NAMALWA (cell line): ENCODE measurements around the gene HS2ST1.

Experiments used
- DNase-seq: peaks from one replicate; pipeline ENCODE4 v3.0.0-alpha.2; 2015; ENCODE audit warnings: low spot score

Gene HS2ST1

DNA sequence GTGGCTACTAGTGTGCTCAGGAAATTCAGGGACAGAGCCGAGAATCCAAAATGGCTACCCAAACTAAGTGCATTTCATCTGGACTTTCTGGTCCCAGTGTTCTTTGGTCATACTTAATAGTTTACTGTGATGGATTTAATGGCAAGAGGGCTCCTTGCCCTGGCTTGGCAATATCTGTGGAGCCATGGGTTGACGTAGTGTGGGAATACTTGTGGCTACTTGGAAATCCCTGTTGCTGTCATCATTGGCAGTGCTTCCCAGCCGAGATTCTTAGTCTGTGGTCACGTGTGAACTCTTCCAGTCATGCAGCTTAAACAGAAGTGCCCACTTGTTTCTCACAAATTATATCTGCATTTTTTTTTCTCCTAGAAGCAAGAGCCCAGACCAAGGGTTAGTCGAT lies 198.9 kb downstream of the HS2ST1 start:
- DNase-seq: no peak

DNA sequence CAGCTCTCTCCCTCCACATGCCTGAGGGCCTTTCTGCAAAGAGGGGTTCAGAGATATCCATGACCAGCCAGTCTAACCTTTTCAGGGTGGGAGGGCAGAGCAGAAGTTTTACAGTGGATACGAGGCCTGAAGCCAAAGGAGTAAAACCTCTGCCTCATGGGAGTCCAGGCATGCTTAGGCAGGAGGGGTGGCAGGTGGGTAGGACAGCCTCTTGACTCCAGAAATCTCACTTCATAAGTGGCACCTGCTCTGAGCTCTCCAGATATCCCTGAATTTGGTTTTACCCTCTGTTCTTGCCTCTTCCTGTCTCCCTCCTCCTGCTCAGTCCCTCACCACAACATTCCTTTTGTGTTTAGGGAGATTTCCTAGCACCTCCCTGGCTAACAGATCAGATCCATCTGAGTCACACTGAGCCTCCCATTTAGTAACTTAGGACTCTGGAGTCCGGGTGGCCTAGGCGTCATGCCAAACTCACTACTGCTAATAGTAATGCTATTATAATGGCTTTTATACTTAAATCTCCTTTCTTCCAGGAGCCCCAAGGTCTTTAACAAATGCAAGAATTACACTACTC lies 201.0 kb downstream of the HS2ST1 start:
- no peak for DNase-seq

DNA sequence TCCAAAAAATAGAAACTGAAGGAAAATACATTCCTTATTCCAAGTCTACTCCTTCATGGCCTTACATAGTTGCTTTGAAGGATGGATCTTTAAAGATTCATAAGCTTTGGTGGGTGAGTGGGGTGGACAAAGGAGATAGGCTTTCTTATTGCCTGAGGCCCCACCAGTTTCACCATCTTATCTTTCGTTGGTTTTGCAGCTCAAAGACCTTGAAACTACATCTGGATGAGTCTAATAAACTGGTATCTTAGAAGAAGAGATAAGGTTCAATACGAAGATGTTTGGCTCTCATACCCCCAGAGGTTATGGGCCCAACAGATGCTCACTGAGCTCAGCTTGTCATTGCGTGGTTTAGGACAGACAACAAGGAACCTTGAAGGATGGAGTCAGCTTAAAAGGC lies 201.5 kb downstream of the HS2ST1 start:
- no peak for DNase-seq

DNA sequence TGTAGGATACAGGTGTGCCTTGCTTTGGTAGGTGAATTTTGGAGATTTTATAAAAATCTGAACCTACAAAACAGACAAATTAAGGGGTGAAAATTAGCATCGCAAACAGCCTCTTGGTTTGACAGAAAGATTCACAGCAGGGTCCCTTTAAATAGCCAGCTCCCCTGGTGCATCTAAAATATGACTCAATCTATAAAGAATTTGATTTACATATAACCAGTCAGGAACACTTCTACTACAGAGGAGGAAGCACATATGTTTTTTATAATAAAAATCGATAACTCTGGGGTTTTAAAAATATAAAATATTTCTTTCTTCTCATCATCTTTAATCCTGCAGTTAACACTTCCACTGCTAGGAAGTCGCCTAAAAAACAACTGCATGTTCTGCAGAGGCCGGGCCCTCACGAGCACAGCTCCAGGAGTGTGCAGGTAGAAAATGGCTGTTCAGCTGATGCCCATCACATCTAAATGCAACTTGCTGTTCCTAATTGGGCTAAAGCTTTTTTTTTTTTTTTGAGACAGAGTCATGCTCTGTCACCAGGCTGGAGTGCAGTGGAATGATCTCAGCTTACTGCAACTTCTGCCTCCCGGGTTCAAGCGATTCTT lies 203.4 kb downstream of the HS2ST1 start:
- DNase-seq: no peak

DNA sequence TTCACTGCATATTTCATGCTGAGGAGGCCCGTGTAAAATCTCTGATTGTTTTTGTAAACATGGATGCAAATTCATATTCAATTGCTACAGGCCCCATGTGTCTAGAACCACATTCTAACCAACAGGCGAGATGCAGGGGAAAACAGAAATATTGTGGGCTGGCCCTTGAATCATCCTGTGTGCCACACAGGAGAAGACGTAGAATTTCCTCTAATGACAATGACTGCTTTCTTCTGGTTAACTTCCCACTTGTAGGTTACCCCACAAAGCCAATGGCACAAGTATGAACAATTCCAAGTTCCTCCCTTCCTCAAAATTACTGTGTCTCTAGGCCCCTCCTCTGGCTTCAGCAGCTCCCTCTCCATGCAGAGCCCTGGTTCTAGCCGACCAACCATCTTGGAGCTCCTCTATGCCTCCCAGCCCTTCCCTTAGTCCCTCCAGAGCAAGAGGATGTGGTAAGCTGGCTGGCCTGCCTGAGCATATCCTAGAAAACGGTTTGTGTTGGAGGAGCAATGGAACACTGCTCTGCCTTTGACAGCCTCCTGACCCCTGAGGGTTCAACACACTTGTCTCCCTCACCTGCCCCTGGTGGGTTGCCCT lies 205.2 kb downstream of the HS2ST1 start:
- DNase-seq: no peak

DNA sequence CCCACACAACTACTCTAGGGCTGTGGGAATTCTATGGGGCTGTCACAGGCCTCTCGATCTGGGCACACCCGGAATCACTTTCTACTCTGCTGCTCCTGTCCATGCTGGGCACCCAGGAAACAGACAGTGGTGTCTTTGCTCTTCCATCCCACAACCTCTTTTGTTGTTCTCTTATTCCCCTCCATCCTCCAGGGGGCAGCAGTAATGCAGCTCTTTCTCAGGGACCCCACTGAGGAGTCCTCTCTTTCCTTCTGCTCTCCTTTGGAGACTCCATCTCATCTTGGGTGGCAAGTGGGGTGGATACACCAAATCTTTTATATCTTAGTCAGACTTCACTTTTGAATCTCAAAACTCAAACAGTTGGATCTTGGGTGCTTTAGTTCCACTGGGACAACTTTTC lies 206.3 kb downstream of the HS2ST1 start:
- peak; percentile 50 for DNase-seq

DNA sequence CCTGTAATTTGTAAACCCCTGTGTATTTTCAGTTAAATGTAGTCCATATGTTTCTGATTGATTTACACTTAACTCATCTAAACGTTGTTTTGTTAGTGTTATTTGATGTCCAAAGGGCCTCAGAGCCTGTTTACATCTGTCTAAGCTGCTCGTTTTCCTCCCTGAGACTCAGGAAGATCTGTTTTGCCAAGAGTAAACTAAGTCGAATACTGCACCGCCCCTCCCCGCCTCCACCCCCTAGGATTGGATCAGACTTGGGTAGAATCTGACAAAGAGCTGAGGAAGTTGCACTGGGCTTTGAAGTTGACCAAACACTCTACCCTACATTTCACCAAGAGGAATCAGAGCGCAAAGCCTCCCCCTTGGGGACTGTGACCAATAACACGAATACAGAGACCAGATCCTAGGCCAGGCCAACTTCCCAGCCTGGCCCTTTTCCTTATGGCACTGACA lies 207.3 kb downstream of the HS2ST1 start:
- DNase-seq: no peak

DNA sequence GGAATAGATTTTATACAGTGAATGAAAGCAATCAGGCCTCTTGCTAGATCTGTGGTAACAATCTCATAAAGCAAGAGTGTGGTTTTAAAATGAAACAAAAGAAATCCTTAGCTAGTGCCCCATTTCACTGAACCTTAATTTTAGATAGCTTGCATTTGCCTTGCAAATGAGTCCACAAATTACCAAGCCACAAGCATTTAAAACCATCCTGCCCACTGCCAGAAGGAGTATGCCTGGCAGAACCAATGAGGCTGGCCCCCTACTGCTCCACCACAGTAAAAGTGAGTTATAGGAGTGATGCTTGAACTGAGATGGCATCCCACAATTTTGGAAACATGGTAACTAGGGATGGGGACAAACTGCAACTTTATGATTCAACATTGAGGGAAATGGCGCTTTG lies 207.8 kb downstream of the HS2ST1 start:
- no peak for DNase-seq

DNA sequence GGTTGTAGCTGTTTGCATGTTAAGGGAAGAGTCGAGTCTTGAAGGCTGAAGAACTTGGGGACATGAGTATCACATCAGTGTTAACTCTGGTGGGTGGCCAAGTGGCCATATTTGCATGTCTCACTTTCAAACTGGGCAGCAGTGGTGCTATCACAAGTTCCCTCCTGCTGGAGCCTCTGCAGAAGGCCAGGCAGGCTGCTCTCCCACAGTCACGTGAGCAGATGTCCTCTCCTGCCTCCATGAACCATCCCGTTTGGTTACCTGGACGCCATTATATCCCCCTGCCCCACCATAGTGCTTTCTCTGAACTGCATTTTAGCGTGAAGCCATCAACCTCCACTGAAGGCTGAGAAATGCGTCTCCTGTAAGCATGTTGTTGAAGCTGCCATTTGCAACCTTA lies 209.2 kb downstream of the HS2ST1 start:
- no peak for DNase-seq

DNA sequence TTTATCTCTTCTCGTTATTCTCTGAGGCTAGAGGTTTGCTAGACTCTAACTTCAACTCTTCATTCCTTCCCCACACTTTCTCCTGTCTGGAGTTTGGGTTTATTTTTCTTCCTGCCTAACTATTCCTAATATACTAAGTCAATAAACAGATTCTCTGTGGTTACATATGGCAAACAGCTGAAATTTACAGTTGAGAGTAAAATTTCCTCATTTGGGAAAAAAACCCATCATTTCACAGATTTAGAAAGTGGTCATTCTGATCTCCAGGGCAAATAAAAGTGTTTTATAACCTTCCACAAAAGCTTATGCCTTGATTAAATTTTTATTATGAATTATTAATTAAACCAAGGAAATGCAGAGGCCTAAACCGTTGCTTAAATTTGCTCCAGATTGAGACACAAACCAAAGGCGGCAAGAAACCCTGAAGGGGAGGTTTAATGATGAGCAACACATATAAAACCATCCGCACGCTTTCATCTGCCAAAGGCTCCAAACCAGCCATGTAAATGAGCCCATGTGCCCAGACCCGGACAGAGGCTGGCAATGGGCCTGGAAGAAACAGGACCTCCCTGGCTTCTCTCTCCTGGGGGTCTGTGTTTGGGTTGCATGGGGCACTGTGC lies 212.6 kb downstream of the HS2ST1 start:
- DNase-seq: no peak

DNA sequence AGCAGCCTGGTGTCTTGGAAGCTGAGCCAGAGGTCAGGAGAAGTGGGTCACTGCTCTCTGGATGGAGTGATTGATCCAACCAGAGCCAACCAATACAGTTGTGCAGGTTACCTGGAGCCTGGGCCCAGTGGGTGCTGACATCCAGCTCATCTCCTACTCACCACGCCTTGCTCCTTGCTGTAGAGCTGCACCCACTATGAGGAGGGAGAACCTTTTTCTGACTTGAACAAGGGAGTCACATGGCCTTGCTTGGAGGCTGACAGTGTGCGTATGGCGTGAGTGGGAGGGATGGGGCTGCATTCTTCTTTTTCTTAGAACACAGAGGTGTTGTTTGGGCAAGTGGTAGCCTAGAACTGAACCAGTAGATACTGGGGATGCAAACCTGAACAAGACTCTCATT lies 213.1 kb downstream of the HS2ST1 start:
- DNase-seq: no peak

DNA sequence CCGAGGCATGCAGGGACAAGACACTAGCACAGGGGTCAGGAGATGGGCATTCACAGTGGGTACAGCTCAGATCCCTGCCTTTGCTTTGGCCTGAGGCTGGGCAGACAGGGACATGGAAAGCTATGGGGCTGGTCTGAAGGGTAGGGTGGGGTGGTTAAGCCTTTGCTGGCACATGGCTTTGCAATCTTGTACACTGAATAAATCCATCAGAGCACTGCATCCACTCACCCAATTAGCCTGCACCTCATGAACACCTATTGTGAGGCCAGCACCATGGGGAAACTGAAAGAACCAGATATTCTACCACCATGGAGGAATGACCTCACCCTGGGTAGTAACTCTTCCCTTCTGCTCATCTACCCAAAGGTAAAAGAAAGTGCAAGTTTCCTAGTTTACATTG lies 214.6 kb downstream of the HS2ST1 start:
- DNase-seq: no peak

DNA sequence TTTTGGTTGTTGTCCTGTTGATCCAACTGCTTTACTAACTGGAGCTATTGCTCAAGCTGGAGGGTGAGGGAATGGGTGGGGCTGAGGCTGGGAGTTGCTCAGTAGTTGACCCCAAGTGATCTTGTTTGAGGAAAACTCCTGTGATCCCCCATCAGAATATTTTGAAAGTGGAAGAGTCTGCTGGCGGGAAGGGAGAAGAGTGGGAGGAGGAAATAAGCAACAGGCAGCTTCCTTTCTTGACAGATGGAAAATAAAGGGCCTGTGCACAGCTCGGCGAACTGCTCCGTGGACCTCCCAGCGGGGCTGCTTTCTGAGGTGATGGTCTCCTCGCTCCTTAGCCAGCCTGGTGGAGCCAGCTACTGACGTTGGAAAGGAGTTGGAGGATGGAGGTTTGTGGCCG lies 215.2 kb downstream of the HS2ST1 start:
- no peak for DNase-seq

DNA sequence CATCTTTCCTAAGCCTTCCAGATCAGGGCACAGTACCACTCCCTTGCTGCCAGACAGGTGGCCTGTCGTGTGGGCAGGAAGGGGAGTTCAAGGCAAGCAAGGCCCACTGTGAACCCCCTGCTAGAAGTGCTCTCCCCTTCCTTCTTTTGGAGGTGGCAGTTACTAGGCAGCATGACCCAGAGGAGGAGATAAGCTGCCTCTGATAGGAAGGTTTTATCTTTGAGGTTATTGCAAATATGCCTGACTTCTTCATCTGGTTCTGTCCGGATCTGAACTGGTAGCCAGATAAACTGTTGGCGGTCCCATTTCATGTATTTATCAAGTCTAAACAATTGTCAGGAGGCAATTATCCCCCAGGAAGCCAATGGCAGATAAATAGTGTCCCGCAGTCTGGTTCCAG lies 216.0 kb downstream of the HS2ST1 start:
- DNase-seq: no peak

DNA sequence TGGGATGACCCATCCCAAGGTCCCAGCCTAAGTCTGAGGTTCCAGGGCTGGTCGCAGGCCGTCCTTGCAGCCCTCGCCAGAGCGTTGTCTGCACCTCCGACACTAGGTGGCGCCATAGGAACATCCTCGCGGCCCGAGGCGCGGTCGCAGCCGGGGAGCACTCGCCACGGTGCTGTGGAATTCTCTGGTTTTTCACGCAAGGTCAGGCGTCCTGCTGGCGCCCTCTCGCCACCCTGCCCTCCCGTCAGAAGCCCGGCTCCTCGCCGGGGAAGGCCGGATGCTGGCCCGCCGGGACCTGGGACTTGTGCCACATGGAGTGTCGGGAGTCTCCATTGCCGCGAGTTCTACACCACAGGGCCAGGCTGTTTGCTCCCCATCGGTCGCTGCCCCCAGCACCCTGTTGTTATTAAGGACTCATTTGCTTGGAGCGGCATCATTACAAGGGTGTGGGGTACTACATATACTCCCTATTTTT lies 217.4 kb downstream of the HS2ST1 start:
- DNase-seq: peak; percentile 80

DNA sequence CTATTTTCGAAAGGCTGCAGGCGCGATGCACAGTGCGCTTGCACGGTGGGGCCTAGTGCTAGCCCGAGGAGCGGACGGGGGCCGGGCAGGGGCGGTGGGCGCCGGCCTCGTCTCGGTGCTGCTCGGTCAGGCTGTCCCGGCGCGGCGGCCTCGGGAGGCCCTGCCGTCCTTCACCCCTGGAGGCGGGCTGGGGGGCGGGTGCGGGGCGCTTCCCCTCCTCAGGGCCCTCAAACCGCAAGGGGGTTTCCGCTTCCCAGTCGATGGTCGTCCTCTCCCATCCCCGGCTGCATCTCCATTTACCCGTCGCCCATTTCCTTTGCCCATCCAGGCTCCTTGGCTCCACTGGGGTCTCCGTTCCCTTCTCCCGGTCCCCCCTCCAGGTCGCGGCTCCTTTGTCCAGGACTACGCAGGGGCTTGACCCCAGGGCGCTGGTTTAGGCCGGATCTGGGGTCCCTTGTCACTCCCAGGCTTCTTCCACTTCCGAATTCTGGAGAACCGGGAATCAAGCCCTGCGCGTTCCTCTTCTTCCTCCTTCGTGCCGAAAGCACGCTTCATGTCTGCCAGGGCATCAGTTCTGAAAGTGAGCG lies 217.9 kb downstream of the HS2ST1 start:
- DNase-seq: no peak

DNA sequence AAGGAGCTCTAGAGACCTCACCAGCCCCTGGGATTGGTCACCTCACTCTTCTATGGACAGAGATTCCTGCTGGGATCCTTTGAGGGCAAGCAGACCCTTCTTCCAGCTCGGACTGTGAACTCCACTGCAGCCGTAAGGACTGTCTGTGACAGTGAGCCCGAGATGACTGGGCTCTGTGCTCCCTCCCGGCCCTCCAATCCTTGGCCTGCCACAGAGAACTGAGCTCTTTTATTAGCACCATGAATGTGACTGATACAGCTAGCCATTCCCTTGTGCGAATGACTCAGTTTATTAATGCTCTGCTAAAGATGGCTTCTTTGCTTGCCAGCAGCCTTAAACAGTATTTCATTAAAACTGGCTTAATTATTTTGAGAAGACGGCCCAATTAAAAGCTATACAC lies 219.6 kb downstream of the HS2ST1 start:
- no peak for DNase-seq

DNA sequence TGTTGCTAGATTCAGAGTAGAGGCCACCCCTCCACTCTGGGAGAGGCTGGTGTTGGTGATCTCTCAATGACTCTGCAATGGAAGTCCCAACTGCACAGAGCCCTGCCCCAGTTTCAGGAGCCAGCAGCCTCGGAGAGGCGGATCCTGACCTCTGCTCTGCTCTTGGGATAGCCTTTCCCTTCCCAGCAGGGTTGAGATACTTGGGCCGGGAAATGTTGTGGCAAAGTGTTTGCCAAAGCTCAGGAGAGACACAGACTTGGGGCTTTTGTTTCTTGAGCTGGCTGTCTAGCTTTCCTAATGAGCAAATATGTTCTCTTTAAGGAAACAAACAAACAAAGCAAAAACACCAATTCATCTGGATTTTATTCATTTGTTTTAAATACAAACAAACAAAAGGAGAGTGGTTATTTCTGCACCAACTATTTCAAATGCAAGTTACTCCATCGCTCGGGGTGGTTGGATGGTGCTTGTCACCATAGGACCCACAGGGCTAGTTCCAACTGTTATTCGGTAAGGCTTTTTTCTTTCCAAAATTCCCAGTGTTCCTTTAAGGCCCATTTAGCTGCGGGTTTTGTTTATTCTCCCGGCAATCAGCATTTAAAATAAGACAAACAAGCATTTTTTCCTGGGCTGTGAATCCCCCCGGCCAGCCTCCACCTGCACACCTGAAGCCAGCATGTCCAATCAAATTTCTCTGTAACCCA lies 220.3 kb downstream of the HS2ST1 start:
- no peak for DNase-seq

DNA sequence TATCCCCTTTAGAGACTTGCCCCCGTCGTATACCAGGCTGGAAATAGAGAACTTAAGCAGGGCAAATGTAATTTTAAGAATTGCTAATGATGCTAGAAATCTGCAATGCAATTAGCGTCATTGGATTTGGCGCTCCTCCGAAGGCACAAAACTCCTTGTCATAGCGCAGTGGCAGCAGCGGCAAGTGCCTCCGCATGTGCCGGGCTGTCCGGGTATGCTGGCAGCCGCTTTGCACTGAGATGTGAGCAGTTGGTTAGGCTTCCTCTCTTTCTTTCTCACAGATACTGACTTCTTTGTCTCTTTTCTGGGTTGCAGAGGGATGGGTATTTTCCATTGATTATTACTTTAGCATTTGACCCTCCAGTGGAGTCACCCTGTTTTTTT lies 220.9 kb downstream of the HS2ST1 start:
- DNase-seq: no peak

DNA sequence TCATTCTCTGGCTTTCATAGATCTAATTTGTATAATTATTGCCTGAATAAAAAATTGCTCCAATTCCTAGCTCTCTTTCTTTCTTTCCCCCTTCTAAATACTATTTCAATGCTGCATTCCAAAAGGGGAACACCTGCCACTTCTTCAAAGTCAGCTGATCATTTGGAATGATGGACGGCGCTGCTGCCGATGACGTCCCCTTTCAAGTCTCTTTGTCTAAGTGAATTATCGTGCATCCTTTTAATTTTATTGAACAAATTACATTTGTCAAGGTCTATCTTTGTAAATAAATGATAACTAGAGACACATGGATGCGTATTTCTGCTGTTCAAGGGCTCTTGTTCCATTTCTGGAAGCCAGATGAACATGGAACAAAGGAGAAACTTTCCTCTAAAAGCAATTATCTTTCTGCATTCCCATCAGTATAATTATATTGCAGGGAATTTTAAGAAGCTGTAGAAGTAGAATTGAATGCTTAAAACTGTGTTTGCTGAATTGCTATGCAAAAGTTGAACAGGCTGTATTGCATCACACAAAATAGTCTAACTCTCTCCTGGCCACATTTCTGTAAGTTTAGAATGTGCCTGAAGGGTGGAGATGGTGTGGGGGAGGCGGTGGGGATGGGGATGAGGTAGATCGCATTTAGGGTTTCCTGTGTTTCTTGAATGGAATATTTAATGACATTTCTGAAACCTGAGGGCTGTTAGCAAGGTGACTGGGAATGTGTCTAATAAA lies 222.3 kb downstream of the HS2ST1 start:
- DNase-seq: no peak

DNA sequence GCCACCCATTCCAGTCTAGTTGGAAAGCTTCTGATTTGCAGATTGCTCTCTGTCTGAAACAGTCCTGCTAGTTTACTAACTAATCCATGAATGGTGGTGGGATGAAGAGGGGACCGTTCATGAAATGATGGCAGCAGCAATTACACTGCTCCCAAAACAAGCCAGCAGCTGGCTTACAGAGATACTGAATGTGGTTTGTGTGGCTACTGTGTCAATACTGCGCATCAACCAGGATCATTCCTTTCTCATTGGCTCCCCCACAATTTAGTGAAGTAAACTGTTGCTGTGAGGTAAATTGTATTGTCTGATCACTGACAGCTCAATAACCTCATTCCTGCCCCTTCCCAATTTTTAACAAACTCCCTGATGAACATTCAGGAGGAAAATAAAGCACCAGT lies 222.9 kb downstream of the HS2ST1 start:
- DNase-seq: no peak
